Hepatocyte (in vitro differentiated cells): ENCODE data around the gene NEK8.

Source experiments
- CTCF ChIP-seq: fragments of 200-600 bp; sonication (generic); IDR thresholded peaks from 2 replicates; pipeline ENCODE4 v1.5.1; 2016; ENCODE audit warnings: antibody characterized with exemption, mild to moderate bottlenecking; ENCODE audit not compliant: poor library complexity
- EZH2 ChIP-seq: fragments of 200-600 bp; sonication (generic); IDR thresholded peaks from 2 replicates; pipeline ENCODE4 v1.6.1; 2016; ENCODE audit warnings: antibody characterized with exemption, mild to moderate bottlenecking, borderline replicate concordance
- EZH2phosphoT487 ChIP-seq: fragments of 200-600 bp; sonication (generic); IDR thresholded peaks from one replicate; pipeline ENCODE4 v1.6.1; 2018; ENCODE audit warnings: antibody characterized with exemption, mild to moderate bottlenecking, low read depth, moderate library complexity; ENCODE audit not compliant: unreplicated experiment, severe bottlenecking

GRCh38 chr17:28725660-28726225 is 2.8 kb upstream of the NEK8 start:
- TF ChIP-seq EZH2 (no peak), CTCF (no peak), EZH2phosphoT487 (no peak)
